ENCODE measurements around the gene TMEM132D.

- no peak for TF ChIP-seq CTCF (IDR thresholded peaks at IDR 0.05; ENCODE audit: low read depth, low read length)
- no peak for TF ChIP-seq MAX (IDR thresholded peaks at IDR 0.05; ENCODE audit: low read depth, low read length)
- no peak for TF ChIP-seq POLR2A (IDR thresholded peaks at IDR 0.05; ENCODE audit: extremely low read depth, insufficient read length)
Observed at GRCh38 chr12:129076441-129077320, 827.1 kb downstream of the TMEM132D start.
